Activated CD8-positive, alpha-beta memory T cell treated with anti-CD3 and anti-CD28 coated beads, Interleukin-2, amount 50 U/mL, for 1 hour (primary cell): ENCODE results near the gene PI4K2B.
"Not testable (repeated sequence)": the region's sequence is repeated elsewhere in the genome, so short reads cannot be mapped to it uniquely, and the experiment has no call there.

Experiments used
- DNase-seq: peaks from one replicate; pipeline ENCODE4 v3.0.0-alpha.2; 2020; ENCODE audit errors: extremely low read depth

PI4K2B gene

GRCh38 chr4:25242195-25242594, 8.4 kb downstream of the PI4K2B start:
- DNase-seq = not testable (repeated sequence)

GRCh38 chr4:25245181-25245580, 11.3 kb downstream of the PI4K2B start:
- no peak for DNase-seq

GRCh38 chr4:25246680-25247611, 13.1 kb downstream of the PI4K2B start:
- DNase-seq = no peak

GRCh38 chr4:25248875-25249274, 15.0 kb downstream of the PI4K2B start:
- DNase-seq = not testable (repeated sequence)

- not testable (repeated sequence) for DNase-seq
These were observed 15.7 kb downstream of the PI4K2B start for GRCh38 chr4:25249494-25249893.

GRCh38 chr4:25252230-25253070, 18.6 kb downstream of the PI4K2B start:
- DNase-seq = no peak

GRCh38 chr4:25253071-25253445, 19.2 kb downstream of the PI4K2B start:
- DNase-seq = no peak

- not testable (repeated sequence) for DNase-seq
These were observed 20.0 kb downstream of the PI4K2B start for GRCh38 chr4:25253786-25254185.

- no peak for DNase-seq
These were observed 25.2 kb downstream of the PI4K2B start for GRCh38 chr4:25258980-25259578.

GRCh38 chr4:25271866-25272265, 38.0 kb downstream of the PI4K2B start:
- DNase-seq = no peak

GRCh38 chr4:25280210-25280609, 46.4 kb downstream of the PI4K2B start:
- no peak for DNase-seq

GRCh38 chr4:25283948-25284347, 50.1 kb downstream of the PI4K2B start:
- DNase-seq = no peak

- DNase-seq = no peak
These were observed 50.6 kb downstream of the PI4K2B start for GRCh38 chr4:25284466-25284865.

- no peak for DNase-seq
These were observed 56.7 kb downstream of the PI4K2B start for GRCh38 chr4:25290490-25291067.

- no peak for DNase-seq
These were observed 57.4 kb downstream of the PI4K2B start for GRCh38 chr4:25291158-25291733.

GRCh38 chr4:25297528-25298242, 63.9 kb downstream of the PI4K2B start:
- no peak for DNase-seq

GRCh38 chr4:25299476-25300203, 65.8 kb downstream of the PI4K2B start:
- no peak for DNase-seq

- no peak for DNase-seq
These were observed 67.6 kb downstream of the PI4K2B start for GRCh38 chr4:25301471-25301870.

- no peak for DNase-seq
These were observed 68.8 kb downstream of the PI4K2B start for GRCh38 chr4:25302626-25303025.

- DNase-seq = no peak
These were observed 69.7 kb downstream of the PI4K2B start for GRCh38 chr4:25303578-25303977.
